Colonic mucosa (tissue), 4 donors: ENCODE measurements around the gene CASKIN1. TPM values are rescaled to one million over a fixed set of nuclear protein-coding genes. Genes with fewer than 3 reads are reported as not detected.

ENCODE experiments used
- DNase-seq: peaks from one replicate; pipeline ENCODE4 v3.0.0-alpha.2; 2020
- H3K27ac ChIP-seq: fragments of 200-600 bp; one replicate; pipeline ENCODE4 v1.8.0; 2021
- H3K27me3 ChIP-seq: fragments of 200-600 bp; one replicate; pipeline ENCODE4 v1.8.0; 2021
- H3K36me3 ChIP-seq: fragments of 200-600 bp; one replicate; pipeline ENCODE4 v1.8.0; 2021
- H3K4me1 ChIP-seq: fragments of 200-600 bp; one replicate; pipeline ENCODE4 v1.8.0; 2021; ENCODE audit warnings: mild to moderate bottlenecking
- H3K4me3 ChIP-seq: fragments of 200-600 bp; one replicate; pipeline ENCODE4 v1.8.0; 2021
- H3K9ac ChIP-seq, 2 donors: one replicate each; pipeline ENCODE4 v1.7.0; 2013; ENCODE audit warnings: control low read depth in 2 of 2, low read depth in 2 of 2, low read length in 2 of 2
- H3K9me3 ChIP-seq: fragments of 200-600 bp; one replicate; pipeline ENCODE4 v1.8.0; 2021
- CTCF ChIP-seq: fragments of 200-600 bp; IDR thresholded peaks from one replicate; pipeline ENCODE4 v1.8.0; 2022; ENCODE audit warnings: antibody characterized with exemption, mild to moderate bottlenecking
- intact Hi-C: fragments of 100-400 bp; cut with DNase I; formaldehyde crosslinking; loops from one replicate; pipeline ENCODE4 v1.14.1; 2022
- total RNA-seq, 2 donors: library from RNA; stranded (reverse); fragmentation: NEBNext Ultra II Directional in 1 of 2; extraction: Animal tissue kit (Norgen Biotek cat#: 25700) in 1 of 2; gene quantifications; one replicate each; pipeline ENCODE4 v1.2.1, GENCODE V29; 2021
- donor health status: healthy.
- donor health status: DM: no; HTN: no; CAD: no.
- donor health status: DM: no; HTN: no; CAD: no.

Gene CASKIN1
- total RNA-seq, 2 donors from 2014 or later = 0.07 to 0.27 TPM

GRCh38 chr16:2233872-2234812, 37.7 kb upstream of the CASKIN1 start:
- Histone ChIP-seq H3K4me3 (no peak overlapping the region), H3K36me3 (peaks cover 32% of the 10 kb centered on the region), H3K27me3 (peaks cover 26% of the 10 kb centered on the region), H3K9ac (no peak overlapping the region), H3K27ac (no peak overlapping the region), H3K4me1 (peaks cover 16% of the 10 kb centered on the region), H3K9me3 (no peaks in the 10 kb centered on the region)
- intact Hi-C loops = no loop called here
- no peak for TF ChIP-seq CTCF
- DNase-seq = no peak

- Histone ChIP-seq H3K27ac (no peak overlapping the region), H3K36me3 (peaks cover 34% of the 10 kb centered on the region), H3K27me3 (peaks cover 24% of the 10 kb centered on the region), H3K9ac (no peak overlapping the region), H3K9me3 (no peaks in the 10 kb centered on the region), H3K4me3 (no peak overlapping the region), H3K4me1 (peaks cover 16% of the 10 kb centered on the region)
- intact Hi-C loops = no loop called here
- no peak for DNase-seq
- TF ChIP-seq CTCF = no peak
These were observed 36.8 kb upstream of the CASKIN1 start for GRCh38 chr16:2233046-2233775.

DNA sequence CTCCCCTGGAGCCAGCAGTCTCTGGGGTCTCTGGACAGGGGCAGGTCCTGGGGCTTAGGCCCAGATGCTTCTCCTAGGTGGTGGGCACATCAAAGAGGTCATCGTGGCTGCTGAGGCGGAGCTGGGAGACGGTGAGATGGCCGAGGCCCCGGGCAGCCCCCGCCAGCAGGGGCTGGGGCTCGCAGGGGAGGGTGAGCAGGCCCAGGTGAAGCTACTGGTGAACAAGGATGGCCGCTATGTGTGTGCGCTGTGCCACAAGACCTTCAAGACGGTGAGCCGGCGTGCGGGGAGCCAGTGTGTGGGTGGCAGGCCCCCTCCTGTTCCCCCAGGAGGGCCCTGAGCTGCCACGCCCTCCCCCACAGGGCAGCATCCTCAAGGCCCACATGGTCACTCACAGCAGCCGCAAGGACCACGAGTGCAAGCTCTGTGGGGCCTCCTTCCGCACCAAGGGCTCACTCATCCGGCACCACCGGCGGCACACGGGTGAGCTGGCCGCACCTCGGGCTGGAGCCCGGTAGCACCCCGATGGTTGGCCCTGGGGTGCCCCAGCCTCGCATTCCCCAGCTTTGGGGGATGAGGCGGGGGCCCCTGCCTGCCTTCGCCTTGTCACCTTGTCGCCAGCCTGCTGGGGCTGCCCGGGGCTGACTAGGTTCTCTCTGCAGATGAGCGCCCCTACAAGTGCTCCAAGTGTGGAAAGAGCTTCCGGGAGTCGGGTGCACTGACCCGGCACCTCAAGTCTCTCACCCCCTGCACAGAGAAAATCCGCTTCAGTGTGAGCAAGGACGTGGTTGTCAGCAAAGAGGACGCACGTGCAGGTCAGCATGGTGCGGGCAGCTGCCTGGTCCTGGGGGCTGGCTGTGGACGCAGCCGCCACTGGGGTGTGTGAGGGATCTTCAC, 35.9 kb upstream of the CASKIN1 start:
- Histone ChIP-seq H3K36me3 (peaks cover 34% of the 10 kb centered on the region), H3K27ac (no peak overlapping the region), H3K9ac (no peak overlapping the region), H3K4me1 (peaks cover 11% of the 10 kb centered on the region), H3K4me3 (no peak overlapping the region), H3K27me3 (peaks cover 16% of the 10 kb centered on the region), H3K9me3 (no peaks in the 10 kb centered on the region)
- DNase-seq = no peak
- intact Hi-C loops = no loop called here
- no peak for TF ChIP-seq CTCF

DNA sequence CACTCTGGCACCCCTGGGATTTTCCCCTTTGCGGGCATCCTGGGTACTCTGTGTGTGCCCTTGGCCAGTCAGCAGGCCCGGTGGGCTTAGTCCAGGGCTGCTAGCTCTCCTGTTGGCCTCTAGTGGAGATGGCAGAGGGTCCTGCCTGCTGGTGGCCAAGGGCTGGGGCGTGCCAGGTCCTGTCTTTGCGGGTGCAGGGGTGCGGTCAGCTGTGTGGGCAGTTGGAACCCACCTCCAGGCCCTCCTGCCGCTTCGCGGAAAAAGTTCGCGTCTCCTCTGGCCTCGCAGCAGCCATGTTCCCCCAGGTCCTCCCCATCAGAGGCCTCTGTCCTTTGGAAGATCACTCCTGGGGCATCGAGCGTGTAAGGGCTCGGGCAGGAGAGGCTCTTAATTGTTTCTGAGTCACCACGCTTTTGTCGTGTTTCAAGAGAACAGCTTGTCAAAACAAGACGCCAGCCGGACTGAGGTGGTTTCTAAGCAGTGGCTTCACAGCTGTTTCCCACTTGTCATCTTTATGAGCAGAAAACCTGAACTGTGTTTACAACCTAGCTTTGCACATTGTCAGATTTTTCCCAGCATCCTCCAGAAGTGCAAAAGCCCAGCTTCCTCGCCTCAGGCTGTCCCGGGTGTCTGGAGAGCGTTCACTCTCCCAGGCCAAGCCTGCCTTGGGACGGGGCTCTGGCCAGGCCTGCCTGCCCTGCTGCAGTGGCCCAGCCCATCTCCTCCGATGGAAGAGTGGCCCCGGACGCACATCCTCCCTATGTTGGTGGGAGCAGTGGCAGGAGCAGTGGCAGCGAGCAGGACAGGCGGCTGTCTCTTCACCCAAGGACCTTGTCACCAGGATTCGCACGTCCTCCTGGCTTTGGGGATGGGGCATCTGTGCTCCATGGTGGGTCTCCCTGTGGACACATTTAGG, 34.9 kb upstream of the CASKIN1 start:
- no peak for TF ChIP-seq CTCF
- no peaks in the 10 kb centered on the region for H3K9me3 ChIP-seq
- peaks cover 34% of the 10 kb centered on the region for H3K36me3 ChIP-seq
- peaks cover 5% of the 10 kb centered on the region for H3K27me3 ChIP-seq
- DNase-seq = no peak
- intact Hi-C loops = no loop called here
- no peak overlapping the region for H3K27ac ChIP-seq
- H3K4me3 ChIP-seq = no peak overlapping the region
- H3K9ac ChIP-seq = no peak overlapping the region
- peaks cover 4% of the 10 kb centered on the region for H3K4me1 ChIP-seq
